NCI-H1092 treated with DMSO at 0.1 percent for 48 hours (cell line): ENCODE measurements around the gene TUBA8.
"Not testable (repeated sequence)": the region's sequence is repeated elsewhere in the genome, so short reads cannot be mapped to it uniquely, and the experiment has no call there.

Source experiments
- DNase-seq: peaks from one replicate; lab custom pipeline; 2025; lab: John Stamatoyannopoulos, UW

Gene TUBA8

DNA sequence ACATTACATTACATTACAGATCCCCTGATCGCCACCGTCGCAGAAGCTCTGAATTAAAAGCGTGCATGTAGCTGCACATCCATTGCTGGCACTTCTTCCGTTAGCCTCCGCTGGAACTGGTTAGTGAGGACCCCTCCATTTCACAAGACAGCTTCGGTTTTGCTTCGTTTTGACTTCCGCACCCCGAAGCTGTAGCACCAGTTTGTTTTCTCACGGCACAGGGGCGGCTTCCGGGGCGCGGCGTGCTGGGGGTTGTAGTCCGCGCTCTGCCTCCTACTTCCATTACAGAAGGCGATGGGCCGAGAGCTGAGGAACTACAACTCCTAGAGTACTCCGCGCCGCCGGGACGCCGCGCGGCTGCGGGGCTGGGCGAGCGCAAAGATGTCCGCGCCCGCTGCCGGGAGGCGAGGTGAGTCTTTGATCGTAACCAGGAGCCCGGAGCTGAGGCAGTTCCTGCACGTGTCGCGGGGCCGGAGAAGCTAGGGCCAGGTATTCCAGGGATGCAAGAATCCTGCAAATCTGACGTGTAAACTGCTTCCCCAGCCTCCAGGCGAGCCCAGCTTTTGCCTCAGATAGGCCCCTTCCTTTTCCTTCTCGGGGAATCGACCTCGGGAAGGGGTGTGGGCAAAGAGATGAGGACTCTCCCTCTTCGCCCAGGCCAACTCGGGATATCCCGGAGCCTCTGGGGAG is 32.8 kb upstream of the TUBA8 start, which contains the start of gene PEX26:
TSS of gene PEX26 (plus strand) at position 352 of the 690 bp plus-strand sequence. CDS start 387 bp downstream, outside the sequence.
- DNase-seq: peak; percentile 92

GRCh38 chr22:18078329-18079041 is 32.1 kb upstream of the TUBA8 start:
- DNase-seq: peak; percentile 7

- DNase-seq: no peak
Observed at GRCh38 chr22:18079706-18080233, 30.8 kb upstream of the TUBA8 start.

GRCh38 chr22:18081416-18081815 is 29.2 kb upstream of the TUBA8 start:
- no peak for DNase-seq

DNA sequence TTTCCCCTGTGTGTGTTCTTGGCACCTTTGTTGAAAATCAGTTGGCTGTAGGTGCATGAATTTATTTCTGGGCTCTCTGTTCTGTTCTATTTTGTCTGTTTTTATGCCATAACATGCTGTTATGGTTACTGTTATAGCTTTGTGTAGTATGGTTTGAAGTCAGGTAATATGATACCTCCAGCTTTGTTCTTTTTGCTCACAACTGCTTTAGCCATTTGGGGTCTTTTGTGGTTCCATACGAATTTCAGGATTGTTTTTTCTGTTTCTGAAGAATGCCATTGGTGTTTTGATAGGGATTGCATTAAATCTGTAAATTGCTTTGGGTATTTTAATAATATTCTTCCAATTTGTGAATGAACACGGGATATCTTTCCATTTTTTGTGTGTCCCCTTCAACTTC is 28.1 kb upstream of the TUBA8 start:
- no peak for DNase-seq

DNA sequence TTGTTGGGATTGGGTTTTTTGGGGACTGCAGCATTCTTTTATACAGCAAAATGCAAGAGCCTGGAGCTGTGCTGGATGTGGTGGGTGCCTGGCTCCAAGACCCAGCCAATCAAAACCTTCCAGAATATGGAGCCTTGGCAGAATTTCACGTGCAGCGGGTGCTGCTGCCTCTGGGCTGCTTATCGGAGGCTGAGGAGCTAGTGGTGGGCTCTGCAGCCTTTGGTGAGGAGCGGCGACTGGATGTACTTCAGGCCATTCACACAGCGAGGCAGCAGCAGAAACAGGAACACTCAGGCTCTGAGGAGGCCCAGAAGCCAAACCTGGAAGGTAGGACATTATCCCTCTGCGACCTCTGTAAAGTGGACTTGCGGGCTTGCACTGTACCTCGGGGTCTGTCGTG is 27.2 kb upstream of the TUBA8 start:
- no peak for DNase-seq

DNA sequence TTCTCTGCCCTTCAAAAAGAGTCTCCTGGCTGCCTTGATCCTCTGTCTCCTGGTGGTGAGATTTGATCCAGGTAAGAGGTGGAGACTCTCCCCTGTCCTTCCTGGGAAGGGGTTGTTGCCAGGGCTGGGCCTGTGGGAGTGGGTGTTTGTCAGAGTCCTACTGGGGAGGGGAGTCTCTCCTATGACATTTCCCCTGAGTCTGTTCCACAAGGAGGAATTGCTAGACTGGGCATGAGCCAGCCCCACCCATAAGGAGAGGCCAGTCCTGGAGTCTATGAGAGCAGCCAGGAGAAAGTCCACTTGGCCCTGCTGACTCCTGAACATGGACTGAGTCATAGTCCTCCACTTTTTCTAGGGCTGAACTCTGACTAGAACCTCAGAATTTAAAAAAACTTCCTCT is 25.4 kb upstream of the TUBA8 start:
- no peak for DNase-seq

- no peak for DNase-seq
Observed at GRCh38 chr22:18087350-18087855, 23.2 kb upstream of the TUBA8 start.

DNA sequence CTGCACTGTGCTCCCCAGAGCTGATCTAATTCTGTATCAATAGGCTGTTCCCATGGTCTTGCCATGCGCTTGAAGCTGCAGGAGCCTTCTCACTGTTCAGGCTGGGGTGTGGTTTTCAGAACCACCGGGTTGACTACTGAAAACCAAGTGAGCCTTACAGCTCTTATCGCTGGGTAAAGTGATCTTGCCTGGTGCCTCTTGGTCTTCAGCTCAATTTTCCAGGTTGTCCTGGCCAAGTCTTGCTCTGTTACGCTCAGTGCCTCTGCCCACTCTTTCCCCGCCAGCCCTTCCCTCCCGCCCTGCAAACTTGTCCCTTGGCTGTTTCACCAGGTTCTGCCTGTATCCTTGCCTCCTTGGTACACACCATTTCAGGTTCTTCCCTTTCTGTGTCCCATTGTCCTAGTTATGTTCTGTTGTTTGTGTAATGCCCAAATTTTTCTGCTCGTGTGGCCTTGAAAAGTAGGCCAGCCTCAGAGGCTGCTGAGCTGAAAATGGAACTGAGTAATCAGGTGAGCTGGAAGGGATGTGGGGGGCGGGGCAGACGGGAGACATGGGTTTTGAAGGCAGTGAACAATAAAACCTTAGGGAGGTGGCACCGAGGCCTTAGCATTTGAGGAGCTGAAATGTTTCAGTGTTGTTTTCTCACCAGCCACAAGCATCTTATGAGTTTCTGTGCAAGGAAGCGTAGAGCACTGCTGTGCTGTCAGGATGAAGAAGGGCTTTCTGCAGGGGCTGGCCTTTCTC is 21.6 kb upstream of the TUBA8 start:
- DNase-seq: no peak

GRCh38 chr22:18090286-18090685 is 20.3 kb upstream of the TUBA8 start:
- no peak for DNase-seq

- no peak for DNase-seq
Observed at GRCh38 chr22:18091478-18091877, 19.1 kb upstream of the TUBA8 start.

GRCh38 chr22:18091916-18092526 is 18.6 kb upstream of the TUBA8 start:
- DNase-seq: no peak

DNA sequence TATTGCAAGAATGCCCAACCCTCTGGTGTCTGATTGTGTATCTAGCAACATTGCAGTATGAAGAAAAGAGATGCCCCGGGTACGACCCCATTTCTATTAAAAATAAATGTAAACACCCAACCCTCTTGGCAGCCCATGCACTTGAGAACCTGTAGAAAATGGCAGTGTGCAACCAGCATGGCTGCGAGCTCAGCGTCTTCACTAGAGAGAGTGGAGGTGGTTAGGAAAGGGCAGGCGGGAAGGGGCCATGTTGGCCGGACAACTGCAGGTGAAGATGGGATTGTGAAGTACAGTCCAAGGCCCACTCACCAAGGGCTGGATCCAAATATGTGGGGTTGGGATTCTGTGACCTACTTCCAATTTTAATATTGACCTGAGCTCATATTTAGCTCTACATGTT is 16.9 kb upstream of the TUBA8 start:
- DNase-seq: no peak

GRCh38 chr22:18095101-18095805 is 15.4 kb upstream of the TUBA8 start:
- no peak for DNase-seq

DNA sequence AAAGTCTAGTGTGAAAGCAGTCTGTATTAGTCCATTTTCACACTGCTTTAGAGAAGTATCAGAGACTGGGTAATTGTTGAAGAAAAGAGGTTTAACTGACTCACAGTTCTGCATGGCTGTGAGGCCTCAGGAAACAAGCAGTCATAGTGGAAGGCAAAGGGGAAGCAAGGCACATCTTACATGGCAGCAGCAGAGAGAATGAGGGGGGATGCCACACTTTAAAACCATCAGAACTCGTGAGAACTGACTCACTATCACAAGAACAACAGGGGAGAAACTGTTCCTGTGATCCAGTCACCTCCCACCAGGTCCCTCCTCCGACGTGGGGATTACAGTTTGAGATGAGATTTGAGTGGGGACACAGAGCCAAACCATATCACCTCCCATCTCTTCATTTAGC is 13.8 kb upstream of the TUBA8 start:
- no peak for DNase-seq

DNA sequence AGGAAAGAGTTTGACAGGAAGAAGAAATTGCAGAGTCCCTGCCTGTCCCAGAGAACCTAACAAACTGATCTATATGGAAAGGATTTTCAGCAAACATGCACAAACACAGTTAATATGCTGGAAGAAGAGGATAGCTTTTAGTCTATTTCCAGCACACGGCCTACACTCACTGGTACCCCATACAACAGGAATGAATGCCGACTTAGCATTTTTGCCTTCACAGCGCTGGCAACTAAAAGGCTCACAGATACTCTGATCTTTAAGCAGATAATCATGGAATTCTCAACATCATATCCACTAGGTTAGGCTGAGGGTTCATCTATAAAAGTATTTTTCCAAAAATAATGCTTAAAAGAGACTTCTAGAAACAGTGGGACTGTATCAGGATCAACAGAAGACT is 9.8 kb upstream of the TUBA8 start:
- no peak for DNase-seq

GRCh38 chr22:18101536-18101935 is 9.1 kb upstream of the TUBA8 start:
- DNase-seq: no peak

DNA sequence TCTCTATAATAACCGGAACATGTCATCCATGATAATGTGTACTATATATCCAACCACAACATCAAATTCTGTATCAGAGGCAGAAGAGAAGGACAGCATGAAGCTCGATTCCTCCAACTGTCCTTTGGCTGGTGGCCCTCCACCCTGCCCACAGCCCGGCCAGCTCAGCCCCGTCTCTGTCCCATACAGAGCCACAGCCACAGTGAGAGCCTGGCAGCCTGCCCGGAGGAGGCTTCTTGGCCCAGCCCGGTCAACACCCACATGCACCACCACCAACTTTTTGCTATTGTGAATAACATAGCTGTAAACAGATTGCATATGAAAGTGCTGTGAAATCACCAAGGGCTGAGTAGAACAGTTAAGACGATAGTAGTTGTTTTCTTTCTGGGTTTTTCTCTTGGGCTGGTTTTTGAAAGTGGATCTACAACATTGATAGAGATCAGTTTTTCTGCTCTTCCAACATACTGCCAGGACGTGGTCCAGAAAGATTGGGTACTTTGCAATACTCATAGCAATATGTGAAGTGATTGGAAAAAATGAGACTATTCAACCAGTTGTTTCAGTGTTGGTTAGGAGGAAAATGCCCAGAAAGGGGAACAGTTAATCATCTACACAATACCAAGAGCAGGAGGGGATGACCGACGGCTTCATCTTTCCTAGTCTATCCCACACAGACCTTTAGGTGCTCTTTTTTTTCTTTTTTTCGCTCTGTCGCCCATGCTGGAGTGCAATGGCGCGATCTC is 6.9 kb upstream of the TUBA8 start:
- no peak for DNase-seq

DNA sequence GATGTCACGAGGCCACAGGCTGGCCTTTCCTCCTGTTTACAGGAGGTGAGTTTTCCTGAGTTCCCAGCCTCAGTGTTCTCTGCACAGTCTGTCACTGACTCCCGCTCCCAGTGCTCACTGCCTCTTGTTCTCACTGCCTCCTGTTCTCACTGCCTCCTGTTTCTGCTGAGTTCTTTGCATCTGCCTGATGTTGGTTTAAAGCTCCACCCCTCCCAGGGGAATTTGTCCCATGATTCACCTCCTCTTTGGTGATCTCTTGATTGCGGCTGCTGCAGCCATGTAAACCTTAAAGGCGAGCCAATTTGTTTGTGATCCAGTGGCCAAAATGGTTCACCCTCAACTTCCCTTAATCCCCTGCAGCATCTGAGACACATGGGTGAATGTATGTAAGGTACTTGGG is 6.0 kb upstream of the TUBA8 start:
- DNase-seq: no peak

- DNase-seq: not testable (repeated sequence)
Observed at GRCh38 chr22:18105981-18106380, 4.6 kb upstream of the TUBA8 start.
